Stimulated activated CD4-positive, alpha-beta T cell treated with anti-CD3 and anti-CD28 coated beads, Interleukin-4, amount 100 ng/mL, for 4 hours (primary cell): ENCODE measurements around the gene PRICKLE1.

Source experiments
- DNase-seq, 2 experiments: peaks; one replicate each; pipeline ENCODE4 v3.0.0-alpha.2; 2020

The PRICKLE1 gene

GRCh38 chr12:42486407-42486806 is 103.1 kb downstream of the PRICKLE1 start:
- no peak for DNase-seq

GRCh38 chr12:42485823-42486222 is 103.7 kb downstream of the PRICKLE1 start:
- DNase-seq = no peak

DNA sequence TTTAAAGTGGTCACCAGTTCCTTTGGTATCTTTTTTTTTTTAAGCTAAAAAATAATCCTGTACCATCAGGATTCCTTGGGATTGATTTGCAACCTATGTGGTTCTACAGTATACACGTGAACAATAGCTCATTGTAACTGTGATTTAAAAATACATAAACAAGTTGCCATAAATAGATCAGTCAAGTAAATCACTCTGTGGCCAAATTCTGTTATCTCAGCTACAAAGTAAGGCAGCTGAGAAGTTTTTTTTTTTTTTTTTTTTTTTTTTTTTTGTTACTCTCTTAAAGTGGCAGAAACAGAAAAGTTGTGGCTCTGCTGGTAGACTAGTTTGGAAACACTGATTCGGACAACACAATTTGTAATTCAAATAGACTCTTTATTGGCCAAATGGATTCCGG is 104.5 kb downstream of the PRICKLE1 start:
- no peak for DNase-seq

GRCh38 chr12:42483521-42483790 is 106.1 kb downstream of the PRICKLE1 start:
- peak; percentile 19 to 28 for DNase-seq

GRCh38 chr12:42482748-42483520 is 106.6 kb downstream of the PRICKLE1 start:
- peak in 1 of 2 experiments; percentile 59 for DNase-seq

DNA sequence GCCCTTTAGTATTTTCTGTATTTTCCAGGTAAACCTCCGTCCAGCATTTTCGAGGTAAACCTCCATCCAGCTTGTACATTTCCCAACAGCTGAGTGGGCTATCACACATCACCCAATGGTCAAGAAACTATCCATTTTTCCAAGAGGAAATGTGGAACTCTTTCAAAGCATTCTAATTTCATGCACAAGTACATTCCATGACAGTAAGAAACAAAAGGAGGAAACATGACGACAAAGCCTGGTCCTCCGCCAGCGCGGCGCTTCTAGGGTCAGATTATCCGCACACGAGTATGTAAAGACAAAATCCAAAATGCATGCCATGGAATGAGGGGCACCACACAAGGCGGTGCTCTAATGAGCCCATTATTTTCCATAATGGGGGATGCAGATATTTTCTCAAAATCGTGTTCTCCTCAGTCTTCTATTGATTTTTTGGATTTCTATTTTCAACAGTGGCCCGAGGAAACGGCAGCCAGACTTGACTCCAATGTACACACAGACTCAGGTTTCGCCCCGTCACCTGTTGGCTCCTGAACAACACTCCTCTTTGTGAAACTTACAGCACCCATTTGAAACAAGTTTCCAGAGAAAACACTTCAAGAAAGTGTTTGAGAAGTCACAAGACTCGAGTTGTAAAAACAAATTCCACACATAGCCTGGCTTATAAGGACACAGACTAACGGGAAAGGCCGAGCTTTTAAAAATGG is 107.4 kb downstream of the PRICKLE1 start:
- DNase-seq = no peak

- no peak for DNase-seq
These were observed 108.2 kb downstream of the PRICKLE1 start for GRCh38 chr12:42481368-42481767.

DNA sequence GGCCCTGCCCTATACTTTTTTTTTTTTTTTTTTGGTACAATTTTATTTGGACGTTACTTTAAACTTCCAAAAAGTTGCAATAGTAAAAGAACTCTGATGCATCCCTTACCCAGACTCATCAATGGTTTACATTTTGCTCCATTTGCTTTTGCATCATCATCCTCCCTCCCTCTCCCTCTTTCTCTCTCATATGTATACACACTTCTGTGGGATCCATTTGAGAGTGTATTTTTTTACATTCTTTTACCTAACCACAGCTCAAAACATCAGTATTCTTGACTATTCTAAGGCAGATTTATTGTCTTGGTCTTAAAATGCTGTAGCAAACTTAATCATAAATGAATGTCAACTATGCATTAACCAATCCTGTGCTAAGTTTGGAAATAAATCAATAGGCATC is 111.6 kb downstream of the PRICKLE1 start:
- DNase-seq = no peak

DNA sequence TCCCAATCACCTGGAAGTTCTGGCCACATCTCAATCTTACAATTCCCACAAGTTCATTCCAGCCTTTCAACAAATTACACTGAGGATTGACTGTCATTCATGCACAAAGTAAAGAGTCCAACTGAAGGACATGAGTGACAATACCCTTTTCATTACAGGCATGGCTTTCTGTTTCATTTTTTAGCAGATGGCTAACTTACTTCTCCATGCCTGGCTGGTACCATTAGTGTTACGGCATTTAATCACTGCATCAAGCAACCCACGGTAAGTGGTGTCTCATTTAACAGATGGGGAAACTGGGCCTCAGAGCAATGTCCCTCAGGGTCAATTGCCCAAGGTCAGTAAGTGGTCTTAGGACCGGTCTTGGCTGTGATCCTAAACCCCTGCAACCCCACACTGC is 114.4 kb downstream of the PRICKLE1 start:
- DNase-seq = no peak

GRCh38 chr12:42474391-42474790 is 115.2 kb downstream of the PRICKLE1 start:
- DNase-seq = no peak

DNA sequence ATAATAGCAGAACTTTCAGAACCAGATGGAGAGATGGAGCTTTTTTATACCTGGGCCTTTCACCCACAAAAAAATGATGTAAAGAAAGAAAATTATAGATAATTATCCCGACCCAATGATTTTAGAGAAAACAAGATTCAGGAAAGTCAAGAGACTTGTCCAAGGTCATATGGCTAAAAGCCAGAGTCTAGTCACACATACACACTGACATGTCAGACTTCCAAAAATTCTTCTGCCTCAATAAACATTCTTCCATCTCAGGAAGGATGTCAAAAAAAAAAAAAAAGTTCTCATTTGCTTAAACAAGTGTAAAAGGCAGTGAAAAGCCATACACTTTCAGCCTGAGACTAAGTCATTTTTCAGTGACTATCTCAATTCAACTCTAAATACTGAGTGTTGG is 116.0 kb downstream of the PRICKLE1 start:
- DNase-seq = no peak

- DNase-seq = no peak
These were observed 116.4 kb downstream of the PRICKLE1 start for GRCh38 chr12:42473130-42473529.

- DNase-seq = no peak
These were observed 117.2 kb downstream of the PRICKLE1 start for GRCh38 chr12:42472376-42472775.

GRCh38 chr12:42469355-42470175 is 120.0 kb downstream of the PRICKLE1 start:
- no peak for DNase-seq

DNA sequence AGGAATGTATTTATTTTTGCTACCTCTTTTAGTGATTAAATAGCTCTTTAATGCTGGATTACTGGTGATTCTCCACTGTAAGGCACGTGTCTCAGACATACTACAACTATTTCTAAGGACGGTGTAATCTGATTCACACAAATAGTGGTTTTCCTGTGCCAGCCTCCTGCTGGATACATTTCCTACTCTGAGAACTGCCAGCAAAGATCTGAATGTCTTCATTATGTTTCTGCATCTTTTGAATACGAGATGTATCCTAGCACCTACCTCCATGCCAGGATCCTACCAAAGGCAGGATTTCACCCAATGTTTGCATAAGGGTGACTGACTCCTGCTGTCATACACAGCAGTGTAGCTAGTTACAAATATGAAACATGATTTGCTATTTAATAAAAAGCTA is 120.6 kb downstream of the PRICKLE1 start:
- DNase-seq = no peak

DNA sequence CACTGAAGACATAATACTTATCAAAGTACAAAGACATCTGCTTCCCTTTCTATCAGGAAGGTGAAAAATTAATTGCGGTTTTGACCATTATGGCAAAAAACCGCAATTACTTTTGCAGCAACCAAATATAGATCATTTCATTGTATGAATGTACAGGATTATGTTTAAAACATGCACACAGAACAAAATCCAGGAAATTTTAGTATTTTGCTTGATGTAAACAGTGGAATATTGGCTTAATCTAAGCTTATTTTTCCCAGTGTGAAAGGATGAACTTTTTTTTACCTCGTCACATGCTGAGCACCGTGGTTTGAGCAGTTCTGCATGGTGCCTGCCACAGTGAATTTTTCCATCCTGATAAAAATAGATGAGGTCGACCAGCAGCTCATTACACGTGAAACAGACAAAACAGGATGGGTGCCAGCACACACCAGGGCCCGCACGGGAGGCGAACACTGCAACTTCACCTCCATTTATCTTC is 121.2 kb downstream of the PRICKLE1 start:
- no peak for DNase-seq

DNA sequence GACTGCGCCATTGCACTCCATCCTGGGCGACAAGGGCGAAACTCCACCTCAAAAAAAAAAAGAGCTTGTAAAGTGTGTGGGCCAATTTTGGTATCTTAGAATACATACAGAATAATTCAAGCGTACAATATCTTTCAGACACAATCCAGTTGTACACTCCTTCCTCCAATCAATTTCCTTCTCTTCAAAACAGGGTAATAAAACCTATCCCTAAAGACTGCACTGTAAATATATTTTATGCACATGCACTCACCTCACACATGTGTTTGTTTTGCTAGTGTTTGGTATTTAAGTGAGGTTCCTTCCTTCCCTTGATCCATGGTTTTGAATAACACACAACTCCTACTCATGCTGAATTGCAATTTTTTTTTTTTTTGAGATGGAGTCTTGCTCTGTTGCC is 125.9 kb downstream of the PRICKLE1 start:
- no peak for DNase-seq

GRCh38 chr12:42462486-42462885 is 127.1 kb downstream of the PRICKLE1 start:
- no peak for DNase-seq

DNA sequence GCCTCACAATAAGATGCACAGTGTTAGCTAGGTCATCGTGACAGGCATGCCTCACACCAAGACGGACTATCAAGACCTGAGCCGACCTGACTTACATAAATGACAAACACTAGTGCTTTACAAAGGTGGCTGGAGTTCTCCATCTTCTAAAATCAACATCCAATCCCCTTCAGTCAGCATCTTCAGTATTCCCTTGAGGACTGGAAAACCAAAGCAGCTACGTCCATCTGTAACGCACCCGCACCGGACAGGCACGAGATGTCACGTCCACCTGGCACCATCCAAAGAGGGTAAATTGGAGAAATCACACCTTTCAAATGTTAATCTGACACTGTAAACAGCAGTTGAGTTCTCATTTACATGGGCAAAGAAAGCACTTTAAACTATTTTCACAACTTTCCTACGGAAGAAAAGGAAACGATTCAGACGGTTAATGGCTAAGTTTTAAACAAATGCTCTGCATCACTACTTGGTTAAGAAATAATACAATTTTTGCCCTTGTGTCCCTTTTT is 130.2 kb downstream of the PRICKLE1 start:
- no peak for DNase-seq

- DNase-seq = no peak
These were observed 131.0 kb downstream of the PRICKLE1 start for GRCh38 chr12:42458575-42458974.

DNA sequence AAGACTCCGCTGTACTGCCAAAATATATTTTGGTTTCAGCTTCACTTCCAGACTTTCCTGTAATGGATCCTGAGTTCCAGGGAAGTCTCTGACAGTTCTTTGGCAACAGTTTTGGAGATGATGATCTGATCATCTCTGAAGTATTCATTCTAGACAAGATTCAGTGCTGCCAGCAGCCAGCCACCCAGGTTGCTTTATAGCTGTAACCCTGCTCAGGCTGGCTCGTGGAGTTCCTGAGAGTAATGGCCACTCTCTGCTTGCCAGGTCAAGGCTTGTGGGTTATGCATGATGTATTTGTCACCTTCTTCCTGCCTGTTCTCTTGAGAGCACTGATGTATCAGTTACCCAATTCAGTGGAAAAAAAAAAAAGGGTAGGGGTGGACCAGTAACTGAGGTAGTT is 139.3 kb downstream of the PRICKLE1 start:
- no peak for DNase-seq

DNA sequence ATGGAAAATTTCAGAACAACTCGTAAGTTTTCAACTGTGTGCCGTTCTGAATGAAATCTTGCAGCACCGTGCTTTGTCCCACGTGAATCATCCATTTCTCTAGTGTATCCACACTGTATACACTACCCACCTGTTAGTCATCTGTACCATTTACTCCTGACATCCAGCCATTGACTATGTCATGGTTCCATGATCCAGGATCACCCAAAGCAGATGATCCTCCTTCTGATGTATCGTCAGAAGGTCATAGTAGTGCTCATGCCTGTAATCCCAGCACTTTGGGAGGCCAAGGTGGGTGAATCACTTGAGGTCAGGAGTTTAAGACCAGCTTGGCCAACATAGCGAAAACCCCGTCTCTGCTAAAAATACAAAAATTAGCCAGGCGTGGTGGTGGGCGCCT is 140.7 kb downstream of the PRICKLE1 start:
- DNase-seq = no peak

DNA sequence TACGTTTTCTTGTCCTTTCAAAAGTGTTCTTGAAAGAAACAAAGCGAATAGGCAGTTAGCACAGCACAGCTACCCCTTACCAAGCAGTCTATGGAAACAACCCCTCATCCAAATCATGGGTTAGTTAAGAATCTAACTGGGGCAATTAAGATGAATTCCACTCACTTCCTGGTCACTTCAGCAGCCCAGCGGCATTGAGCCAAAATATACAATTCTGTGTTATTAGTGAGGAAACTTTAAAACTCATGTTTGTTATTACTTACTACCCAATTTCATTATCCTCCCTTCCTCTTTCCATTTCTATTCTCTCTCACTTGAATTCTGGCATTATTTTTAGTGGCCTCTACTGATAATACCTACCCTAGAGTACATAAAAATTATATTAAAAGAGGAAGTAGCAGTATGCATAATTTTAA is 142.2 kb downstream of the PRICKLE1 start:
- DNase-seq = no peak

GRCh38 chr12:42446761-42447160 is 142.8 kb downstream of the PRICKLE1 start:
- DNase-seq = no peak
